ENCODE data around the gene SYS1.
A peak's percentile ranks its signal among the peaks of the same experiment; 100 is the strongest.

Gene SYS1

DNA sequence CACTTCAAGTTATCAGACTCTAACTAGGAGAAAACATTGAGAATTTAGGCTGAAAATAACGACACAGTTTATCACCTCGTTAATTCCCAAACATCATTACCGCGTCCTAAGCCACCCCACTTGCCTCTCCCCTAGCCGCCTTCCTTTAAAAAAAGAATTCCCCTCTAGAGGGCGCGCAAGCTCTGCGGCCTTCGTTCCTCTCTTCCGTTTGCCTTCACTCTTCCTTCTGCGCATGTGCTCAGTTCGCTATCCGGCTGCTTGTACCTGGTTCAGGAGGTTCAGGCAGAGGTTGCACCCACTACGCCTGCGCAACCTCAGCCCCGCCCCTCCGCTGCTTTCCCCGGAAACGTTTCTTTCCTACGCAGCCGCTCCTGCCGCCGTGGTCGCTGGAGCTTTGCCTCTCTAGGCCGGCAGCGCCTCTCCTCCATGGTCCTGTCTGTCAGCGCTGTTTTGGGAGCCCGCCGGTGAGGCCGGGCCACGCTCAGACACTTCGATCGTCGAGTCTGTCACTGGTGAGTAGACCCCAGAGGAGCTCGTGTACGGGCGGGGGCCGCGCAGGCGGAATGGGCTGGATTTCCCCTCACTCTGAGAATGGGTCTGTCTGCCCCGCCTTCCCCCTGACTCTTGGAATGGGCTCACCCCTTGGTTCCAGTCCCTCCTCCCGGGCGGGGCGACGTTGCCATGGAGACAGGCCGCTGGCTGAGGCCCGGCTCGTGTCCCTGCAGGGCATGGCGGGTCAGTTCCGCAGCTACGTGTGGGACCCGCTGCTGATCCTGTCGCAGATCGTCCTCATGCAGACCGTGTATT is at the start of gene SYS1:
SYS1 (plus strand) TSS at position 353 of the 807 bp plus-strand sequence; CDS start at position 729, 376 bp downstream.
- peak; percentile 94 for DNase-seq

DNA sequence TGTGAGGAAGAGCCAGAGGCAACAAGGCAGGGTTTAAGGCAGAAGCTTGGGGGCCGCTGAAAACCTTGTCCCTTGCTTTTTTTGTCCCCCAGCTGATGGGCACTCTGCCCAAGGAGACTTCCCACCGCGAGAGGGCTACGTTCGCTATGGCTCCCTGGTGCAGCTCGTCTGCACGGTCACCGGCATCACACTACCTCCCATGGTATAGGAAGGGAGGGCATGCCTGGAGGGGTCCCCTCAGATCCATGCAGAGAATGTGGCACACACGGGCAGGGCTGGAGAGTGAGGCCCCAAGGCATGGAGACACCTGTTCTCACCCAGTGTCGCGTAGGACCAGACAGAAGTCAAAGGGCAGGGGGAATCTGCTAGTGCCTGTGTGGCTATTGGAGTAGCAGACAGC is 49.0 kb upstream of the SYS1 start:
- no peak for DNase-seq

DNA sequence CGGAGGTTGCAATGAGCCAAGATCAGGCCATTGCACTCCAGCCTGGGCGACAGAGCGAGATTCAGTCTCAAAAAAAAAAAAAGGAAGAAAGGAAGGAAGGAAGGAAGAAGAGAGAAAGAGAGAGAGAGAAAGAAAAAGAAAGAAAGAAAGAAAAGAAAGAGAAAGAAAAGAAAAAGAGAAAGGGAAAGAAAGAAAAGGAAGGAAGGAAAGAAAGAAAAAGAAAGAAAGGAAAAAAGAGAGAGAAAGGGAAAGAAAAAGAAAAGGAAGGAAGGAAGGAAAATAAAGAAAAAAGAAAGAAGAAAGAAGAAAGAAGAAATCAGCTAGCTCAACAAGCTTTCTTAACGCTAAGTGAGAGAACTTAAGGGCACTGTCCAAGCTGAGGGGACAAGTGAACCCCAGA is 47.3 kb upstream of the SYS1 start:
- no peak for DNase-seq

GRCh38 chr20:45316150-45317080 is 46.5 kb upstream of the SYS1 start:
- no peak for DNase-seq

GRCh38 chr20:45317826-45318225 is 45.1 kb upstream of the SYS1 start:
- DNase-seq, result no peak

GRCh38 chr20:45318386-45318939 is 44.5 kb upstream of the SYS1 start:
- DNase-seq, result no peak

DNA sequence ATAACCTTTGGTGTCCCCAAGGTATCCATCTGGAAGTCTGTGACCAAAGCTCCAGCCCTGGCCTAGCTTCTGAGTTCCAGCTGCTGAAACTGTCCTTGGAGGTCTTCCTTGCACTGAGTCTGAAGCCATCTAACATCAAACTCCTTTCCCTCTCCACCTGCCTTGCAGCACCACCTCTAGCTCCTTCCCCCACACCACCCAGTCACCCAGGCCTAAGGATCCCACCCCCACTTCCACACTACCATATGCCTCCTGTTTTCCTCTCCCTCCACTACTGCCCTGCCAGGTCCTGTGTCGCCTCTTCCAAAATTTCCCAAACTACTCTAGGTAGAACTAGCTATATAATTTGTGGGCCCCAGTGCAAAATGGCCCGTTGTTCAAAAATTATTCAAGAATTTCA is 44.0 kb upstream of the SYS1 start:
- no peak for DNase-seq

DNA sequence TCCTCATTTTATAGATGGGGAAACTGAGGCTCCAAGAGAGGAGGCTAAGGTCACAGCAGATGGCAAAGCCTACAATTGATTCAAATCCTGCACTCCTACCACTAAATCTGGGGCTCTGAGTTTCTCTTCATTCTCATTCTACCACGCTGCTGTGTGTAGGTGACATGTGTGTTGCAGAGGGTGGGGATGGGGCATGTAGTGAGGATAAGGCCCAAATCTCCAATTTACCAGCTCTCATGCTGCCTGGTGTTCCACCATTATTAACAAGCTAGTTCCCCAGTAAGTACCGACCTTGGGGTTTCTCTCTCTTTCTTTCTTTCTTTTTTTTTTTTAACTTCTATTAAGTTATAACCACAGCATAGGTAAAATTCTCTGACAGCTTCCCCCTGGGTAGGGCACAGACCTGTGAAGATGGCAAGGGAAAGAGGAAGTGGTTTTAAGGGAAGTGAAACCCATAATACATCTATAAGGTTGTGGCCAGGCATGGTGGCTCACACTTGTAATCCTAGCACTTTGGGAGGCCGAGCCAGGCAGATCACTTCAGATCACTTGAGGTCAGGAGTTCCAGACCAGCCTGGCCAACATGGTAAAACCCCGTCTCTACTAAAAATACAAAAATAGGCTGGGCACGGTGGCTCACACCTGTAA is 41.9 kb upstream of the SYS1 start:
- DNase-seq, result no peak

GRCh38 chr20:45322952-45323383 is 40.0 kb upstream of the SYS1 start:
- DNase-seq, result no peak

GRCh38 chr20:45323731-45324130 is 39.2 kb upstream of the SYS1 start:
- DNase-seq, result no peak

DNA sequence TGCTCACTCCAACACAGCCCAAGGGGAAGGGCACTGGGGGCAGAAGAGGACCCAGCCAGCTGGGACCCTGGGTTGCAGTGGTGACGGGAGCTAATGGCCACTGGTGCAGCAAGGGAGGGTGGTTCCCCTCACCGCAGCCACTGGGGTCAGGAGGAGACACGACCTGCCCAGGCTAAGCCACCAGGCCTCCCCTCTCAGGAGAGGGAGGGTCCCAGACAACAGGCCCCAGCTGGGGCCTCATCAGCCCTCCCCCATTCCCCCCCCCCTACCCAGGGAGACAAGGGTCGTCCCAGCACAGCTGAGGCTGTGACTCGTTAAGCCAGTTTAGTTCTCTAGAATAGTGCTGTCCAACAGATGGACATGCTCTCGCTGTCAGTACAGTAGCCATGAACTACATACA is 37.6 kb upstream of the SYS1 start:
- DNase-seq, result no peak

GRCh38 chr20:45328451-45328850 is 34.5 kb upstream of the SYS1 start:
- no peak for DNase-seq

GRCh38 chr20:45329497-45330319 is 33.2 kb upstream of the SYS1 start:
- DNase-seq, result no peak

DNA sequence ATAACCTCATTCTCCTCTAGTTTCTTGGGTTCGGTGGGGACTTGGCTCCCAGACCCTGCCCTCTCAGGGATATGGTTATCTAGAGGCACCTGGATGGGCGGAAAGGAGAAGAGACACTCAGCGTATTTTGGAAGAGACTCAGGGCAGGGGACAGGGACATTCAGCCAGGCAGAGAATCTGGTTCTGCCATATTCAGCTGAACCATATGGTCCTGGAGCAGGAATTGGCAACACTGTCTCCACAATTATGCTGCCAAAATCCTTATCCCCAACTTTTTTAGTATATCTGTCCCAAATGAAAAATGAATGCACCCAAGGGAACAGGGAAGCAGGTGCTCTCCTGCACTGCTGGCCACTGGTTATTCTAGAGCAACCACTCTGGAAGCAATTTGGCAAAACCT is 32.5 kb upstream of the SYS1 start:
- no peak for DNase-seq

DNA sequence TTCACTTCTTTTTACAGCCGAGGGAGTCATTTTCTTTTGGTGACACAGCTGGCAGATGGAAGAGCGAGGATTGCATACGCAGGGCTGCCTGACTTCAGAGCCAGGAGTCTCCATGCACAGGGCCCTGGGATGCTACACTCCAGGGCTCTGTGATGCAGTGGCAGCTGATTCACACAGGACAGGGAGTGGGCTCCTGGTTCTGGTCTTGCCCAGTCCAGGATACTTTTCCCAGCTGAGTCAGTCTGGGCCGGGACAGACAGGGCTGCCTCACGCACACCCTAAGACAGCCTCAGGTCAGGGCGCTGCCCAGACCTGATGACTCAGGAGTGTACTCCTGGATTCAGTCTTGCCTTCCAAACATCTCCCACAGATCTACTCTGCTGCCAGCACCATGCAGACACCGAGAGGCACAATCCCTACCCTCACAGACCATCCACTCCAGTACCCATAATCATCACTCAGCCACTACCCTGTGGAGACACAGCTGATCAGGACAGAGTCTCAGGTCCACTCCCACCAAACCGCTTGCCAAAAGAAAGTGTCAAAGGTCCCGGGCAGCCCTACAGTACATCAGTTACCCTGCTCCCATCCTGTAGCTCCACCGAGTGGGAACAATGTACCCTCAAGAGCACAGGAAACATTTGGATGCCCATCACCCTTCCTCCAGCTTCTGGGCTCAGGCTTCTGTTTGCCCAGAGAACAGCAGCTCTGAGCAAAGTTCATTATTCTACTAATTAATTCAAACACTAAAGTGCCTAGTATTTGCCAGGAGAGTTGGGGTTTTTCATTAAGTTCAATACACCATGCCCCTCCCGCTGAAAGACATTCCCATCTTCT is 26.2 kb upstream of the SYS1 start:
- DNase-seq, result peak; percentile 81

GRCh38 chr20:45337367-45338120 is 25.4 kb upstream of the SYS1 start:
- peak; percentile 91 for DNase-seq

- no peak for DNase-seq
Observed at GRCh38 chr20:45338121-45339030, 24.6 kb upstream of the SYS1 start.

GRCh38 chr20:45339084-45339483 is 23.9 kb upstream of the SYS1 start:
- DNase-seq, result no peak

- no peak for DNase-seq
Observed at GRCh38 chr20:45339799-45340198, 23.2 kb upstream of the SYS1 start.
